ENCODE measurements around the gene LTA.

GRCh38 chr6:31615748-31616147, 43.7 kb downstream of the LTA start:
- TF ChIP-seq CTCF (IDR thresholded peaks at IDR 0.05; ENCODE audit: low read depth, low read length, missing input control): no peak
- no peak for TF ChIP-seq MAX (IDR thresholded peaks at IDR 0.05)
- TF ChIP-seq REST (IDR thresholded peaks at IDR 0.05): no peak
- TF ChIP-seq YY1 (IDR thresholded peaks at IDR 0.05): no peak
- no peak for TF ChIP-seq TAF1 (conservative IDR thresholded peaks at IDR 0.05)
- TF ChIP-seq HNF4G (IDR thresholded peaks at IDR 0.05): no peak
- TF ChIP-seq RXRA (IDR thresholded peaks at IDR 0.05): no peak
- no peak for TF ChIP-seq ZBTB33 (IDR thresholded peaks at IDR 0.05)
- TF ChIP-seq RAD21 (IDR thresholded peaks at IDR 0.05): no peak
- no peak for TF ChIP-seq FOXA1 (IDR thresholded peaks at IDR 0.05)
- no peak for TF ChIP-seq JUND (IDR thresholded peaks at IDR 0.05)
- TF ChIP-seq ATF3 (IDR thresholded peaks at IDR 0.05): no peak
- no peak for TF ChIP-seq EGR1 (IDR thresholded peaks at IDR 0.05; ENCODE audit: low read depth in 2 of 2)
- no peak for TF ChIP-seq HNF4A (conservative IDR thresholded peaks at IDR 0.05)

Data from liver (tissue), 3 donors.